GOT3 (cell line): ENCODE results near the gene UNC50.
"Not testable (repeated sequence)": the region's sequence is repeated elsewhere in the genome, so short reads cannot be mapped to it uniquely, and the experiment has no call there.

Source experiments
- DNase-seq: peaks from one replicate; lab custom pipeline; 2025; ENCODE audit warnings: mixed read lengths; lab: John Stamatoyannopoulos, UW

The UNC50 gene

DNA sequence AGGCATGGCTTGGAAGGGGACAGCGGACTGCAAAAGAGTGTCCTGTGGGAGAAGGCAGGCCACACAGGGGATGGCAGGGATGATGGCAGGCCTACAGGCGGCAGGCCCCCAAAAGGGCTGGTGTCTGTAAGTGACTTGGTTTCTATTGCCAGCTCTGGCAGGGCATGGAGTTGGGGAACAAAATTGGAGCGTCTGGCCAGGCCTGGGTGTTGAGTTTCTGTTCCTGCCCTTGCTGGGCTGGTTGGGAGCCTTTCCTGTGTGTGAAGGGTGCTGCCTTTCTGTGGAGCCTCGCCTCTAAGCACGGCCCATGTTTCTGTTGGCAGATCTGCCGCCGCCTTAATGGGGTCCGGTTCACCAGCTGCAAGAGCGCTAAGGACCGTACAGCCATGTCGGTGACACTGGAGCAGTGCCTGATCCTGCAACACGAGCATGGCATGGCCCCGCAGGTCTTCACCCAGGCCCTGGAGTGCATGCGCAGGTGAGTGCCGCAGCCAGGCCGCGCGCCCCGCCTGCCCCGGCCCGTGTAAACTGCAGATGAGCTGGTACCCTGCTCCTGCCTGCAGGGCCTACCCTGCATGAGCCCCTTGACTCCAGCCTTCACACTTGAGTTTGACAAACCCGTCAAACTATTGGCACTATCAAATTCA lies 31.6 kb upstream of the UNC50 start:
- no peak for DNase-seq

DNA sequence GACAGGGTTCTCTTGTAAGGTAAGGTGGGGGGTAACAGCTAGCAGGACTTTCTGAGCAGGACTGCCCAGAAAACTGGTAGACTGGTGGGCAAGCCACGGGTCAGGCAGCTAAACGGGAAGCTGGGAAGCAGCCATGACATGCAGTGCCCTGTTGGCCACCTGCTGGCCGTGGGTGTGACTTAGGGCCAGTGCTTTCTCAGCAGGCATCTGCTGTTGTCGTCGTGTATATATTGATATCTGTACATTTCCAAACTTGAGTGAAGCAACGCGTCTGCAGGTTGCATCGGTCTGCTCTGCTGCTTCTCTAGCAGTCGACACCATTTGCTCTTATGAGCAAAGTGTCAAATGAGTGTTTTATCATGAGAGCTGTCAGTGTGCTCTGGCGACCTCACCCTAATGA lies 31.1 kb upstream of the UNC50 start:
- DNase-seq = no peak

DNA sequence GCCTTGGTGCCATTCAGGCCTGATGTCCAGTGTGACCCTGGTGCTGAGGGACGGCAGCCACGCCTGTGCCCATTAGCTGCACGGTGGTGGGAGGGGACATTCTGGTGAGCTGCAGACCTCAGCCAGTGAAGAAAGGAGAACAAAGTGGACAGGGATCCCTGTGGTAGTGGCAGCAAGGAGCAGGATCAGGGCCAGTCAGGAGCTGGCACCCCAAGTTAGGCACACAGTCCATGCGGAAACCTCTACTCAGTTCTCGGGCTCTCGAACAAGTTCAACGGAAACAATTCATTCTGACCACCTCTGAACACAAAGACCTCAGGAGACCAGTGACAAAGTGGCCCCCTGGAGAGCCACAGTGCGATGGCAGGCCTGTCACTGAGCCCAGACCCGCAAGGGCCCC lies 30.2 kb upstream of the UNC50 start:
- DNase-seq = no peak

DNA sequence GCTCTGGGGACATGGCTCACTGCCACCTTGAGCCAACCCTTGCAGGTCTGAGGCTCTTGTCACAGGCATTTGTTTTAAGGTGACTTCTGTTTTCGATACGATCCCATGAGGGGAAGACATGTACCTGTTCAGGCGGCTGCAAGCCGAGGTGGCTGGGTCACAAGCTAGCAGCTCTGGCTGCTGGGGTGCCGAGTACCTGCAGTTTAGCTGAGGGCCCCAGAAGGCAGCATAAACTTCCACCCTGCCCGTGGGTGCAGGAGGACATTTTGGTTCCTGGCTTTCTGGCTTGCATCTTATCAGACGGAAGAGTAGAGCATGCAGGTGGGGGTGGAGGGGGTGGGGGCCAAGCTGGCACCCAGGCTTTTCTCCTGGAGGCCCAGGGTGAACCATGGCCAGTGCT lies 28.5 kb upstream of the UNC50 start:
- no peak for DNase-seq

DNA sequence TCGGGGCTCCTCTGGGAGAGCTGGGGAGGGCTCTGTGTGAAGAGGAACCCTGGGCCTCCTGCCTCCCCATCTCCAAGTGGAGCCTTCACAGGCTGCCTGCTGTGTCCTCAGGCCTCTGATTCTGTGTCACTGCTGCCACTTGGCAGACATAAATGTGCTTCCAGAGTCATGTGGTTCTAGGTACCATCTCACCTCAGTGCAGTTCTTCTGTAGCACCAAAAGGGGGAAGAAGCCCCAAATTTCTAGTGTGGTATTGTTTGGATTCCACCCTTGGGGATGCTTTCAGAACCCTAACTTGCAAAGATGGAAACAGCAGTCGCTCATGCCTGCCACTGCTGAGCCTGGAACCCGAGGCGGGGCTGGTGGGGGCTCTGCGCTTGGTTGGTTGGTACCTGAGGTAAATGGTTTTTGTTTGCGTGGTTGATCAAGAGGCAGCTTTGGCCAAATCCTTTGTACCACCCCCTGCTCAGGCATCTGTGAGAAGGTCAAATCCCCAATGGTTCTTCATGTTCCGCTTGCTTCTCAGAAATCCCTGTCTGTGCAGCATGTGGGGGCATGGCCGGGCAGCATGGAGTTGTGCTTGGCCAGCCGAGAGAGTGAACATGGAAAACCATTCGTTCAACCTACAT lies 27.6 kb upstream of the UNC50 start:
- DNase-seq = no peak

DNA sequence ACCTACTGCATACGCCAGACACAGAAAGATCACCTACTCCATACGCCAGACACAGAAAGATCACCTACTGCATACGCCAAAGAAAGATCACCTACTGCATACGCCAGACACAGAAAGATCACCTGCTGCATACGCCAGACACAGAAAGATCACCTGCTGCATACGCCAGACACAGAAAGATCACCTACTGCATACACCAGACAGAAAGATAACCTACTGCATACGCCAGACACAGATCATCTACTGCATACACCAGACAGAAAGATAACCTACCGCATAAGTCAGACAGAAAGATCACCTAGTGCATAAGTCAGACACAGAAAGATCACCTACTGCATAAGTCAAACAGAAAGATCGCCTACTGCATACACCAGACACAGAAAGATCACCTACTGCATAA lies 25.9 kb upstream of the UNC50 start:
- DNase-seq = no peak

DNA sequence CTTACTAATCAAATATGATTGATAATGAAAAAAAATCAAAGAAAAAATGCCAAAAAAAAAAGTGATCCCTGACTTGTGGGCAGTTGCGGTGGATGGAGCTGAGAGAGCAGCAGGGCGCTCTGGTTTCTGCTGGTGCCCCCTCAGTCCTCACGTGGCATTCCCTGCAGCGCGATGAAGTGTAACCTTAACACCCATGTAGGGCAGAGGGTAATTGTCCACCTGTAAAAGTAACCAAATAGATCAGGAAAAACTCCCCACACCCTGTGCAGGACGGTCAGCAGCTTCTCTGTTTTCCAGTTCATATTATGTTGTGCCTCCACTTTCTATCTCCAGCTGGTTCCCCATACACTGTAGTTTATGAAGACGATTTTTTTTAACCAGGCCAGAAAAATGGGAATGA lies 25.1 kb upstream of the UNC50 start:
- no peak for DNase-seq

DNA sequence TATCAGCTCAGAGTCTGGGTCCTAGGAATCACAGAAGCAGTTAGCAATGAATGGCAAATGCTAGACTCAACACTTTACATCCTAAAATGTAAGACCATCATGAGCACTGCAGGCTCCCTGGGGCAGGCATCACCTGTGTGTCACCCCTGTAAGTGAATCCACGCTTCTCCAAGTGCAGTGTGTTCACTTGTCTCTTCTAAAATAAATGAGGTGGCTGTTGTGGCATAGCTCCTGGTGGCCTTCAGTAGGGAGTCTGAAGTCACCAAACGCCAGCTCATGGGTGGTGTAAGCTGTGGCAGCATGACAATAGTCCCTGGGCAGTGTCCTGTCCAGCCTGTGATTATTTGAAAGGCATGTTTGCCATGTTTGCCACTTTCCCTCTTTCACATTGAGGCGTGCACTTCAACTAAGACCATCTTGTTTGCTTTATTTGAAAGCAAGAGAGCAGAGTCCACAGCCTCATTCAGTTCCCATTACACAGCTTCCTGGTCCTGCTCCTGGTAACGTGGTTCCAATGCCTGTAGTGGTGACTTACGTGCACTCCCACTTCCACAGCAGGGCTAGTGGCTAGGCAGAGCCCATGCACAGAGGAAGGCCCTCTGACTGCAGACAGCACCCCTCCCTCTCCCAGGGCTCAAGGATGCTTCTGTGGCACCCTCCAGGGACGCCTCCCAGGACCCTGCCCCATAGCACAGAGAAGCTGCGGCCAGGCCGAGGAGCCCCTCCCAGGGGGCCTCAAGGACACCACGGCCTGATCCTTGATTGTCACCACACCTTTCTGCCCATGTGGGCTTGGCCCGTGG lies 24.4 kb upstream of the UNC50 start:
- DNase-seq = no peak

DNA sequence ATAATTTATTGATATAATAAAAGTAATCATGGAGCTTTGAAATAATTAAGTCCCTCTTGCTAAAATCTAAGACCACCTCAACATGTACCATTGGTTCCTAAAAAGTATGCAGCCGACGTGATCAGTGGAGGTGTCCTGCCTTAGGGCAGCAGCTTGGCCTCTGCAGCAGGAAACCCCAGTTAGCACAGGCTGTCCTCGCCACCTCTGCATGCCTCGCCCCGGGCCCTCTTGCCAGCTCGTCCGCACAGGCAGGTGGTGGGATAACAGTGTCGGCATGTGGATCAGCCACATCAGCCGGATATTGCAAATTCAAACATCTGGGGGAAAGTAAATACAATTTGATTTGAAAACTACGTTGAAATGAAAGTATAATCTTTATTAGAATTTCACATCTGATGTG lies 23.0 kb upstream of the UNC50 start:
- DNase-seq = no peak

DNA sequence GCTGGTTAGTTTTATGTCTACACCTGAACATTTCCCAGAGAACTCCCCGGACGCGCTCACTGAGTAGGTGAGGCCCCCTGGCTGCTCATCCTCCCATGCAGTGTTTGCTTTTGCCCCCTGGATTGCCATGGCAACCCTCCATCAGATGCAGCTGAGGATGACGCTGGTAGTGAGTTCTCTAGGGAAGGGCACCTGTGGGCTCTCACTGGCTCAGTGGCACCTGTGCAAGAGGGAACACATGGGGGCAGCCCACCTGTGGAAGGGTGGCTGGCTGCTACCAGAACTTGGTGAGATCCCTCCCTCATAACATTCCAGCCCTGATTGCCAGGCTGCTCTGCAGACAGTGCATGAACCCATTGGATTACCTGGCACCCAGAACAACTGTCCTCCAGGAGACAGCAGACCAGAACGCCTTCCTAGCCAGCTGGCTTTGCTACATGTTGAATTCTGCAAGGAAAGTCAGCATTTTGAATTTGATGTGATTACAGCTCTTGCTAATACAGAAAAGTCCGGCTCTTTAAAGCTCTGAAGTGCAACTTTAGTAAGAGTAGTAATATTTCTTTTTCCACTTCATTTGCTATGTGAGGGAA lies 21.7 kb upstream of the UNC50 start:
- no peak for DNase-seq

DNA sequence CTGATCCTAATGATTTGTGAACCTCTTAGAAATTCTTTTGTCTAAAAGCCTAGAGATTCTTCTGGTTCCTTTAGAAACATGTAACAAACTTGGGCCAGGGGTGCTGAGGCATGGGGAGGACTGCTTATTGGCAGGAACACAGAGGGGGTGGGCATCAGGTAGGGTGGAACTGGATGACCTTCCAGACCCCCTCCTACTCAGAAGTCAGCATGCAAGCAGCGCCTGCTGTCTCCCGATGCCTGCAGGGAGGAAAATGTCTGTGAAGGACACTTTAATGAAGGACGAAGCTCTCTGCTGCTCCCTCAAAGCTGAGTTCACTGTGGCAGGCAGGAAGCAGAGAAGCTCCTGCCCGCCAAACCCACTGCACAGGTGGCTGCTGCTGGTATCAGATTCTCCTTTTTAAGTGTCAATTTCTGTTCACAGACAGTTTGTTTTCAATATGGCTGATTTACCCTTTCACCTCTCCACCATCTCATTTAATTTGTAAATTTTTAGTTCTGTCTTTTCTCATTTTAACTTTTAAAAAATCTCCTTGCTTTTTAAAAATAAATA lies 19.4 kb upstream of the UNC50 start:
- DNase-seq = no peak

DNA sequence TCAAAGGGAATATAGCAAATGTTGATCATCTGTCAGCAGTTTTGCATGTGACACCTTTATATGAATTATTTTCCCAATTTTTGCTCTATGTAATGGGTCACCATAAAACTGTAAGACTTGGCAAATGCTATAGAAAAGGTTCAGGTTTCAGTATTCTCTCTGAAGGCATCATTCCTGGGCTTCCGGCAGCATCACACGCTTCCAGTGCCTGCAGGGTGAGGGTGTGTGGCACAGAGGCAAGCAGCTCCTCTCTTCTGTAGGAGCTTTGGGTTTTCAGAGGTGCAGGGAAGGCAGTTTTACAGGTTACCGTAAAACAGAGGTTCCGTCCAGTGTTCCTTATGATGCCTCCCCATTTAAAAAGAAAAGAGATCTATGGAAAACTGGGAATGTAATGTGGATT lies 18.9 kb upstream of the UNC50 start:
- no peak for DNase-seq

DNA sequence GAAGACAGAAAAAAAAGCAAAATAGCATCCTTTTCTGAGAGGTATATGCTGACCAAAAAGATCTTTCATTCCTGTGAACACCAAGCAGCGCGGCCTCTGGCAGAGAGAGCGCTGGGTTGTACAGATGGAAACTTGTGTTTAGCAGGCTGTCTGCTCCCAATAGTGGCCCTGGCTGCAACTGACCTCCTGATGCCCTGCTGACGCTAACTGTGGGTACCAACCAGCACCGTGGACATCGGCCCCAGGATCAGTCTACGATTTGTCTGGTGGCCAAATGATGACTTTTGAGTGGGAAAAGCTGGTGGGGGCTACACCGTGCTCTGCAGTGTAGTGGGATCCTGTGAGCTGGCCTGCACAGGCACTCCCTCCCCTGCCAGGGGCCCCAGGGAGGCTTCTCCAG lies 15.8 kb upstream of the UNC50 start:
- no peak for DNase-seq

DNA sequence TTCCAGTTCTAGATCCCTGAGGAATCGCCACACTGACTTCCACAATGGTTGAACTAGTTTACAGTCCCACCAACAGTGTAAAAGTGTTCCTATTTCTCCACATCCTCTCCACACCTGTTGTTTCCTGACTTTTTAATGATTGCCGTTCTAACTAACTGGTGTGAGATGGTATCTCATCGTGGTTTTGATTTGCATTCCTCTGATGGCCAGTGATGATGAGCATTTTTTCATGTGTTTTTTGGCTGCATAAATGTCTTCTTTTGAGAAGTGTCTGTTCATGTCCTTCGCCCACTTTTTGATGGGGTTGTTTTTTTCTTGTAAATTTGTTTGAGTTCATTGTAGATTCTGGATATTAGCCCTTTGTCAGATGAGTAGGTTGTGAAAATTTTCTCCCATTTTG lies 13.7 kb upstream of the UNC50 start:
- DNase-seq = not testable (repeated sequence)

DNA sequence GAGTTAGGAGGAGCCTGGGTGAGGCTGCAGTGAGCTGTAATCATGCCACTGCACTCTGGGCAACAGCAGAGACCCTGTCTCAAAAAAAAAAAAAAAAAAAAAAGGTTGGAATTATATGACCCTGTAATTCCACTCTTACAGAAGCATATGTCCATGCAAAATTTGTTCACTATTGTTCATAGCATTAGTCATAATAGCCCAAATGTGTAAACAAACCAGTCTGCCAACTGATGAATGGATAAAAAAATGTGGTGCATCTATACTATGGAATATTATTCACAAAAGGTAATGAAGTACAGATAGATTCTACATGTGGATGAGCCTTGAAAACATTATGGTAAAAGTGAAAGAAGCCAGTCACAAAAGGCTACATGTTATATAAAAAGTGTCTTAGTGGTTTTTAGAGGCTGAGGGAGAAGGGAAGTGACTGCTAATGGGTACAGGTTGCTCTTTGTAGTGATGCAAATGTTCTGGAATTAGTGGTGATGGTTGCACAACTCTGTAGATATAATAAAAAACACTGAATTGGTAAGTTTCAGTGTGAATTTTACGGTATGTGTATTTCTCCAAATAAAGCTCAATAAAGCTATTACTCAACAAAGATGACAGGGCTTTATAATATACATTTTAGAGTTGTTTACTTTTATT lies 9.5 kb upstream of the UNC50 start:
- DNase-seq = no peak

DNA sequence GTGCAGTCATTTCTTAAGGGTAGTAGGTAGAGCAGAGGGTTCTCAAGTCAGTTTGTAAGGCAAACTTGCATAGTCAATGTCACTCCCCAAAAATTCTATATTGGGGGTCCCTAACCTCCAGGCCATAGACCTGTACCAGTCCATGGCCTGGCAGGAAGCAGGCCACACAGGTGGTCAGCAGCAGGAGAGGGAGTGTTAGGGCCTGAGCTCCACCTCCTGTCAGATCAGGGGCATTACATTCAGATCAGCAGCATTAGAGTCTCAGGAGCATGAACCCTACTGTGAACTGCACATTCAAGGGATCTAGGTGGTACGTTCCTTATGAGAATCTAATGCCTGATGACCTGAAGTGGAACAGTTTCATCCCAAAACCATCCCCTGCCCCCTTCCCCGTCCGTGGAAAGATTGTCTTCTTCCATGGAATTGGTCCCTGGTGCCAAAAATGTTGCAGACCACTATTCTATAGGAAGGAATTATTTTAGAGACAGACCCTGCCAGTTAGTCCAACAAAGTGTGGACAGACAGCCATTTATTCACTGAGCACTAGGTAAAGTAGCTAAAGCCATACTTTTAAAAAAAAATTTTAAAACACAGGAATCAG lies 6.8 kb upstream of the UNC50 start:
- DNase-seq = no peak

DNA sequence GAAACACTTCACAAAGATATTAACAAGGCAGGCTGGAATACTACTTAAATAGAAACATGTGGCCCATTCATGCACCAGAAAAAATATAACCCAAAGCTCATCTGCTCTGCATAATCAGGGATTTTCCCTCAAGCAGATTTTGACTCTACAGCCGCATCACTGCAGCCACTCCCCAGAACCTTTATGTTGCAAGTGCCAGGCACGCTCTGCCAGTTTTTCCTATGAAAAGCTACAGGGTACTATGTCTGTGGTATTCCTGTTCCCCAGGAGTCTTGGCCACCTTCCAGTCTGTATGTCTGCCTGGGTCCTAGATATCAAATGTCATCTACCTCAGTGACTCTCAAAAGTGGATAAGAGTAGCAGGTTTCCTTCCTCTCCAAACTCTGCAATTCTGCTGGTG lies 3.8 kb upstream of the UNC50 start:
- DNase-seq = no peak

DNA sequence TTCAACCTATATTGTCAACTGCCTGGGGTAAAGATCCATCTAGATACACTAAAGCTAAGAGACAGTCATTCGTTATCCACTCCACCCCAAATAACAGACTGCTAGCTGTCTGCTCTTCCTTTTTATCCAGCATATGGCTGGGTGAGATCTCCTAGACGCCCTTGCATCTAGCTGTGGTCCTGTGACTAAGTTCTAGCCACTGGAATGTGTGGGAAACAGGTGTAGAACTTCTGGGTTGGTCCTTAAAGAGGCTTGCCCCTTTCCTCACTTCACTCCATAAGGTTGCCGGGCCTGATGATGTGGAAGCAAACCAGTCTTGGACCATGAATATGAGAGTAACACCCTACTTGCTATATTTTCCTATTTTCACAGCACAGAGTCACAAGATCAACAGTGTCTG lies 3.3 kb upstream of the UNC50 start:
- DNase-seq = no peak

DNA sequence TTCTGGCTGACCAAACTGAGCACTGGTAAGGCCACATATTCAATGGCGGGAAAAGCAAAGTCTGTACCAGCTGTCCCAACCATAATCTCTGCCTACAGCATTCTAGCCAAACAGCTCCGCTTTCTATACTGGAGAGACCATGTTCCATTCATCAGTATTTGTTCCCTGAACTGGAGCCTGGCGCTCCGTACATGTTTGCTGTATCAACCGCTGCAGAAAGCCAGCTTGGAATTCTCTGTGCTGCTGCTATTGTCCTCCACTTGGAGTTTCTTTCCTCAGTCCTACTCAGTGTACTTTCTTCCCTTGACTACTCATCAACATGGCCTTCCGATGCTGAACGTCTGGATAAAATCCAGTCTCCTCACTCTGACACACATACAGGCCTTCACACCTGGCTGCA lies 2.0 kb upstream of the UNC50 start:
- DNase-seq = no peak

DNA sequence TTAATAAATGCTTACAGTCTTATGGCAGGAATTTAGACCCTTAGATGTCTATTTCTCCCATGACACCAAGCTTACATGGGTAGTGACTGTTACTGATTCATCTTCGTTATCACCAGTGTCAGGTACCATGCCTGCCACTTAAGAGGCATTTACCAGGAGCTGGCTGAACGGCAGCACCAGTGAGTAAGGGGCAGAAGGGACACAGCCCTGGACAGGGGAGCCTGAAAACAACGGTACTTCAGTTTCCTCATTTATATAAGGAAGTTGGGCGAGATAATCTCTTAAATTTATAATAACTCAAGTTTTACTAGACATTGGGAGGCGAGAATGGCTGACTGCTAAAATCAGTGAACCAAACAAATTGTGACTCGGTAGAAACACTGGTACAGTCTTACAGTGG lies 1.3 kb upstream of the UNC50 start:
- DNase-seq = no peak

DNA sequence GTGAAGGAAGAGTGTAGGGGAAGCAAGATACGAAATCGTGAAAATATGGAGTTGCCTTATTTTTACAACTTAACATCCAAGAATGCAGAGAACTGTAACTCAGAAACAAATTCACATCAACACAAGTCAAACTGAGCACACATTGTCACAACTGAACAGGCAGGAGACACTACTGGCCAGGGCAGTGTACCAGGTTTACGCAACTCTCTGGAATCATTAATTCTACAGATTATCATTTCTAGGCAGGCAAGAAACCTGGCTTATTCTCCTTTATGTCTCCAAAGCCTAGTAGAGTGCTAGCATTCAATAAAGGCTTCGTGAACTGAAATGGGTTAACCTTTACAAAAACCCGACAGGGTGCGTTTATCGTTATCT lies 661 bp upstream of the UNC50 start:
- no peak for DNase-seq
